HG02884 (cell line): ENCODE results near the gene PARP14.

Experiments
- ATAC-seq: cut with Tn5 transposase; IDR thresholded peaks from one replicate; pipeline ENCODE4 v1.9.1; 2021; ENCODE audit warnings: mild to moderate bottlenecking, moderate library complexity; ENCODE audit not compliant: unreplicated experiment

The PARP14 gene

DNA sequence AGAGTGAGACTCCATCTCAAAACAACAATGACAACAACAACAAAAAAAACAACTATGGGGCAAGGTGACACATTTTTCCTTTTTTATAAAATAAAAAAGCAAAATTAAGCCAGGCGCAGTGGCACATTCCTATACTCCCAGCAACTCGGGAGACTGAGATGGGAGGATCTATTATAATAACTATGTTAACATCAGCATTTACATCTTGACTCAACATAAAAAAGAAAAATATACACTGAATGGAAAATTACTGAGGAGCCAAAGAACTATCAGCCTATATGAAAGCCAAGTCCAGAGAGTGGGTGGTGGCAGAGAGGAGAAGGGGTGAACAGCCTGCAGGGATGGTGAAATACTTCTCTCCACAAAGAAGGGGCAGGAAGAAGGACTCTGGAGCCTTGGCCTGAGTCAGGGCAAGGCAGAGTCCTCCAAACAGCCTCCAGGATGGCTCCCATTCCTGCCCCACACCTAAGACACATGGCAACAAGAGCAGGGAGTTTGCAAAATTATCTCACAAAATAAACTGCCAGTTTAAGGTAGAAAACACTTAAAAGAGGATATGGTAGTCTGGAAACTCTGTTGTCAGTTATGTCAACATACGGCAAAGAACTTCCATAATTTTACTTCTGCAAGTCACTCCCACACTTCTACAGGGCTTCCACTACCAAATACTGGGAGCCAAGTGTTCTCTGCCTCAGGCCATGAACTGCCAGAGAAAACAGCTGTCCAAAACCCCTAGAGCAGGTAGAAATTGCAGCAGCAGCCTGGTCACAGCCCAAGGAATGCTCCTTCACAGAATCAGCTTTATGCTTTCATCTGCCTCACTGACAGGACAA is 87.1 kb downstream of the PARP14 start:
- ATAC-seq, result no peak

DNA sequence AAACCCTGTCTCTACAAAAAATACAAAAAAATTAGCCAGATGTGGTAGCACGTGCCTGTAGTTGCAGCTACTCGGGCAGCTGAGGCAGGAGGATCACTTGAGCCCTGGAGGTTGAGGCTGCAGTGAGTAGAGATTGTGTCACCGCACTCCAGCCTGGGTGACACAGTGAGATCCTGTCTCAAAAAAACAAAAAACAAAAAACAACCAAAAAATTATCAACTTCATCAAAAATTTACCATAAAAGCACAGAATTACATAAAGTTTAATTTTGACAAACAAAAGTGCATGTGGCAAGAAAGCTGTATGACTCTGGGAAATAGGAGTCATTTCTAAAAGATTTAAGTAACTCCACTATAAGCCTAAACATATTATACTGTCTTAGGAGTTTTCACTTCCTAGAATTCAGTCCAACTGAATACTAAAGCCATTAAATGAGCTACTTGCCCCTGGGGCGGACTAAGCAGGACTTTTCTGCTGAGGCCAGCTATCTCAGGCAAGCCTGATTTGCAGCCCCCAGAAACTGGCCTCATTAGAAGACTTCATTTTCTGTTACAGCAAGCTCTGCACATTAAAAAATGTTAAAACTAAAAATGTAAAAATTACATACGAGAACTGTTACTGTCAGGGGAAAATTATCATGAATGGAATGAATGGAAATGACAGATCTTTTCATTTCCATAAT is 90.0 kb downstream of the PARP14 start:
- ATAC-seq, result no peak

DNA sequence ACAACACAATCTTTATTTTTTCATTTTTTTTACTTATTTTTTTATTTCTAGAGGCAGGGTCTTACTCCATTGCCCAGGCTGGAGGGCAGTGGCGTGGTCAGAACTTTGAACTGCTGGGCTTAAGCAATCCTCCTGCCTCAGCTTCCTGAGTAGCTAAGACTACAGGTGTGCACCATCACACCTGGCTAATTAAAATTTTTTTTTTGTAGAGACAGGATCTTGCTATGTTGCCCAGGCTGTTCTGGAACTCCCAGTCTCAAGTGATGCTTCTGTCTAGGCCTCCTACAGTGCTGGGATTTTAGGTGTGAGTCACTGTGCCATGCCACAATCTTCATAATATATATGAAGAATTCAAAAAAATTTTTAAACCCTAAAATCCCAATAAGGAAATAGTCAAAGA is 92.2 kb downstream of the PARP14 start:
- no peak for ATAC-seq

DNA sequence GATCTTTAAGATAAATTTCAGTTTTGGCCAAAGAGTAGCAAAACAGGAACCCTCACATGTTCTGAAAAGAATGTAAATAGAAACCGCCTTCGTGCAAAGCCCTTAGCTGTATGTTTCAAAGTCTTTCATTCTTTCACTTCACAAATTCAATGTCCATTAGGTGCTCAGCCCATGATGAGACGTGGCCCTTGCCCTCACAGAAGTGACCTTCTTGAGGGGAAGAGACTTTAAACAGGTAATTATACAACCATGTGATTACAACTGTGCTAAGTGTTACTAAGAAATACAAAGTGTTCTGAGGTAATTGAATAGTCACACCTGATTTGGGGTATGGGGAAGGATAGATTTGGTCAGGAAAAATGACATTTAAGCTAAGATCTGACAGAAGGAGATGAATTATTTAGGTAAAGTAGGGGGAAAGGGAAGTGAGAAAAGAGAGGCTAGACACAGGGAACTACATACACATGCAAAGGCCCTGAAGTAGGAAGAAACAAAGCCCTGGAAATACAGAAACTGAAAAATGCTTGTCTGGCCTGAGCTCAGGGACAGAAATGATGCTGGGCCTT is 93.4 kb downstream of the PARP14 start:
- peak; percentile 50 for ATAC-seq

DNA sequence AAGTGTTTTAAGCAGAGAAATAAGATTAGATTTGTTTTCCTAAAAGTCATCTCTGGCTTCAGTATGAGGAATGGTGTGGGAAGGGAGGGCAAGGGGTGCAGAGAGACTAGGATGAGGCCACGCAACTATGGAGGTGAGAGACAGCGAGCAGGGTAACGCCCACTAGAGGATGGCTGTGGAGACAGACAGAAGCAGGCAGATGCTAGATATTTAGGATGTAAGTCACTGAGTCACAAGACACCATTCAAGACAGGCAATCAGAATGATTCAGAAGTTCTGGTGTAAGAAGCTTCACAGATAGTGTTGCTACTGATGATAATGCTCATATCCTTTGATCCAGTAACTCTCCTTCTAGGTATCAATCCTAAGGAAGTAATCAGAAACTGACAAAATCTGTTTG is 93.9 kb downstream of the PARP14 start:
- no peak for ATAC-seq

DNA sequence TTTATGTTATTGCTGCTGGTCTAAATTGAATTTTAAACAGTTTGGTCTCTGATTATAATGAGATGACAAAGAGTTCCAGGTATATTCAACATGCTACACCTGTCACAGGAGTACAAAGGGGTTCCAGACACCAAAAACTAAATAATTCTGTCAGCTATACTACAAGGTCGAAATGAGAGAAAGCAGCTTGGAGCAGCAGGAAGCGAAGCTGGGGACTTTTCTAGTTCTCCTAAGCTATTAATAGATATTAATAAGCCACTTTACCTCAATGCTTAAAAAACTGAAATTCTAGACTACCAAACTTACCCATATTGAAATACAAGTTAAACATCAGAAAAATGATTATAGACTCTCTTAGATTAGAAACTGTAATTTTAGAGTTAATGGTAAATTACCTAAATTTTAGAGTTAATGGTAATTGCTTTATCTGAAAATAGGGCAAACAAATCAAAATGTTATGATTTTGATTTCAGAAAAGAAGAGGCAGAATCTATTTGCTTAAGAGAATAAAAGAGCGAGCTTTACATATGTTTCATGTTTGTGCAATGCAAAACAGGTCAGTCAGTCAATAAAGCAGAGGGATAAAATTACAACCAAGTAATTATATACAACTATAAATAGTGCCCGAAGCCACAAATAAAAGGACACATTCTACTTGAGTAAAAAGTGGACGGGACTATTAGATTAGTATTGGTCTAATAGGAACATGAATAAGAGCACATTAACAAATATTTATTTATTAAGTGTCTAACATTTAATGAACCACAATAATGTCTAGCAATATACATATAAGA is 96.2 kb downstream of the PARP14 start:
- ATAC-seq, result no peak

DNA sequence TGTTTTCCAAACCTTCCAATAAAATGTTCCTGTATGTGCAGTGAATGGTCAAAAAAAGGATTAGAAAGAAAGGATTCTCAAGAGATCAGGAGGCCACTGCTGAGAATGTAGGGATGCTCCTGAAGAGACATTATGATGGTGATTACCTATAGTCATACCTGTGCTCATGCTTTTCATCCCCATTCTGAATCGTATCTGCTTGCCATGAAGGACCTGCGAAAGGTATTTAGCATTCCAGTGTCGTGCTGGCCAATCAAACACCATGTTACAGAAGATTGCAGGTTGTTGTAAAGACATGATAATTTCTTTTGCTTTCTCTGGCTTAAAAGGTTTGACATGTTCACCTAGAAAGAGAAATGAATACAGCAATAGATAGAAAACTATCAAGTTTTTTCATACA is 96.9 kb downstream of the PARP14 start:
- no peak for ATAC-seq
